HG03378 (cell line): Measurements from ENCODE around the gene ENAH.

Source experiments
- ATAC-seq: cut with Tn5 transposase; IDR thresholded peaks from one replicate; pipeline ENCODE4 v1.9.1; 2021; ENCODE audit warnings: mild to moderate bottlenecking, moderate library complexity; ENCODE audit not compliant: unreplicated experiment

Gene ENAH

GRCh38 chr1:225508538-225509375 lies 144.2 kb downstream of the ENAH start:
- no peak for ATAC-seq

GRCh38 chr1:225506727-225507126 lies 146.2 kb downstream of the ENAH start:
- no peak for ATAC-seq

- ATAC-seq, result no peak
Observed at GRCh38 chr1:225504776-225505175, 148.1 kb downstream of the ENAH start.

DNA sequence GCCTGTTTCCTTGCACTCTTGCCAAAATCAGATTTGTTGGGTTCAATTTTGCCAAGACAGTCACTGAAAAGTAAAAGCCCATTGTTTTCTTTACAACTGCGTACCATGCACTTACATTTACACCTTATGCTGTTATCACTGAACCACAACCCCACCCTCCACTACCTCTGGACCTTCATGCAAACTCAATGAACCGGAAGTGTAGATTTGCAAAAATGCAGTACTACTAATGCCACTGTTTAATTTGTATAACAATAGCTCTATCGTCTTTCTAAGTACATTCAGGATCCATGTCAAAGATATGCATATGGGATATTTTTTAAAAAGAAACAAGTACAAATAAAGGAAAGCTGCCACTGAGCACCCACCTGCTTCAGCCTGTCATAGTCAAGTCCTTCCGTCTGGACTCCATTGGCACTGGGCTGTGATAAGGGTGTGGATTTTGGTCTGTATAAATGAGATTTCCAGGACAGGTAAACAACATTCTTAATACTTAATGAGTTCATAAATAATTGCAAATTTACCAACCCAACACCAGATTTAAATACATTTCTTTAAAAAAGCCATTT lies 152.2 kb downstream of the ENAH start:
- ATAC-seq, result no peak

DNA sequence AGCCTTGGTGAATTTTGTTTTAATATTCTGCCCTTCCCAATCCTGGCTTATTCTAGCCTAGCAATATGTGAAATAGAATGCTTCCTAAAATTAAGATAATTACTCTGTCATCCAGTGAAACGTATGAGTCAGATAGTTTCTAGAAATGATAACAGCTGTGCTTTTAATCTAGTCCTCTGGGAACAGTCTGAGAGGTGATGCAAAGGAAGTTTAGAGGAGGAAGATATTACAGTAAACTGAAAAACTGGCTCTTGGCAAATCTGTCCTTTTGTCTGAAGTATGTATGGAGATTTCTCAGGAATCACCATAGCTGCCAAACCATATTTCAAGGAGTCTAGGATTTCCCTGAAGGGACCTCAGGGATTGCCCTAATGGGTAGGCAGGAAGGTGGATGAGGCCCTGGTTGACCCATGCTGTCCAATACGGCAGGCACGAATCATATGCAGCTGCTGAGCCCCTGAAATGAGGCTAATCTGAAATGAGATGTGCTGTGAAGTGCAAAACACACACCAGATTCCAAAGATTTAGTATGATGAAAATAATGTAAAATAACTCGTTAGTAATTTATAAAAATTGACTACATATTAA lies 154.3 kb downstream of the ENAH start:
- no peak for ATAC-seq

GRCh38 chr1:225494789-225495359 lies 158.0 kb downstream of the ENAH start:
- ATAC-seq, result no peak

- no peak for ATAC-seq
Observed at GRCh38 chr1:225493591-225494246, 159.2 kb downstream of the ENAH start.

GRCh38 chr1:225488676-225489075 lies 164.2 kb downstream of the ENAH start:
- ATAC-seq, result no peak

- ATAC-seq, result no peak
Observed at GRCh38 chr1:225486856-225487255, 166.1 kb downstream of the ENAH start.

GRCh38 chr1:225485991-225486530 lies 166.9 kb downstream of the ENAH start:
- no peak for ATAC-seq

- no peak for ATAC-seq
Observed at GRCh38 chr1:225485226-225485625, 167.7 kb downstream of the ENAH start.

- no peak for ATAC-seq
Observed at GRCh38 chr1:225484657-225485214, 168.2 kb downstream of the ENAH start.

GRCh38 chr1:225483818-225484656 lies 168.9 kb downstream of the ENAH start:
- no peak for ATAC-seq

DNA sequence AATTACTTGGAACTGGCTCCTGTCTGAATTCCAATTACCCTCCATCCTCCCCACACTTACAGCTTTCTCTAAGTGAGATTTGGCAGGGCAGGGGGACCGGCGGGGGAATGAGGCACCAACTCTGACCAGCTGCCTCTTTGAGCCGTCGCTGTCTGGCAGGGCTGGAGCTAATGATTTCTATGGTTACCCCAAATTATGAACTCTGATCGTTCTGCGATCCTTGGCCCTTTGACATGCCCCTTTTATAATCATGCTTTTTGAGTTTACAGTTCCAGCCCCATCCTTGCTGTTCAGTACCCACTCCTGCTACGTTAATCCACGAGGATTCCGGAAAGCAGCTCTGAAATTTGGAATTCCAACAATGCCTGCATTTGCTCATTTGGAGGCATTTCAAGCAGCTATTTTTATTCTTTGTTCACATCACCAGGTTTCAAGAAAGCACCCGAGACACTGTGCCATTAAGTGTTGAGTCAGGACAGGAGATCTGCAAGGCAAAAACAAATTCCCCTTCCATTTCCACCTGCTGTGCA lies 170.4 kb downstream of the ENAH start:
- no peak for ATAC-seq

DNA sequence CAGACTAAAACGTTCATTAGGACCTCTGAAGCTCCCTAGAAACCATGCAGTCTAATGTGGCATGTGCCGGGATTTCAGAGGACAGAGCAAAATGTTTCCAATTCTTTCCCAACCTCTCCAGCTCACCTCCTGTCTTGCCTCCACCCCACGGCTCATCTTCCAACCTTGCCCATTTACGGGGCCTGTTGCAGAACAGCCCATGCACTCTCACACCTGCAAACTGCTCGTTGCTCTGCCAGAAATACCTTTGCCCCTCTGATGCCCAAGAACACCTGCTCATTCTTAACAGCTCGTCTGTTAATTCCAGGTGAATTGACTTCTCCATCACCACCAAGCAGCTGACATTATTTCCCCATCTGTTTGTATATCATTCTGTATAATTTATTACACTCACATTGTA lies 171.2 kb downstream of the ENAH start:
- no peak for ATAC-seq

- ATAC-seq, result peak; percentile 78
Observed at GRCh38 chr1:225480825-225481434, 172.0 kb downstream of the ENAH start.

DNA sequence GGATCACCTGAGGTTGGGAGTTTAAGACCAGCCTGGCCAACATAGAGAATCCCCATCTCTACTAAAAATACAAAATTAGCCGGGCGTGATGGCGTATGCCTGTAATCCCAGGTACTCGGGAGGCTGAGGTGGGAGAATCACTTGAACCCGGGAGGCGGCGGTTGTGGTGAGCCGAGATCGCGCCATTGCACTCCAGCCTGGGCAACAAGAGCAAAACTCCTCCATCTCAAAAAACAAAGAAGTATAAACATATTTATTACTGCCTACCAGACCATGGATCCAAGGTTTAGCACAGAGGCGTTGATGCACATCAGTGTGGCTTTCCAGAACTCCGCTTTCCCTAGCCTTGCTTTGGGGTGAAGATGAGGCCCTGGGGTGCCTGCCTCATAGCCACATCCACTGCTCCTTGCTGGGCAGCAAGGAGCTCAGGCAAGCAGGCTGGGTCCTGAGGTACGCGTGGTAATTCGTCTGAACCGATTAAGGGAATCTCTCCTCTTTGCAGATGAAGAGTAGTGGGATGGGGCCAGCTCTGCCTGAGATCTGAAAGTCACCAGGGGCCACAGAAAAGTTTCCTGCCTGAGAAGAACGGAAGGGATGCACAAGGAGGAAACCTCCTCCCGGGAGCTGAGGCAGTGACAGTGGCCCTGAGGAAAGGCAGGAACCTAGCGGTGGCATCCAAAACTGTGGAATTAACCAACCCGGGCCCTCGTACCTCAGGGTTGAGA lies 172.8 kb downstream of the ENAH start:
- ATAC-seq, result no peak

GRCh38 chr1:225479341-225479740 lies 173.6 kb downstream of the ENAH start:
- no peak for ATAC-seq
